Esophagus (tissue), 2 donors: ENCODE measurements around the gene TMEM259. TPM values are rescaled to one million over a fixed set of nuclear protein-coding genes. Genes with fewer than 3 reads are reported as not detected.

Experiments
- H3K27ac ChIP-seq, 2 donors: one replicate each; pipeline ENCODE4 v1.5.1; 2013; ENCODE audit warnings: low read depth in 2 of 2, mild to moderate bottlenecking in 2 of 2, inconsistent platforms in 1 of 2, low read length in 1 of 2, moderate library complexity in 1 of 2
- H3K27me3 ChIP-seq, 2 donors: one replicate each; pipeline ENCODE4 v1.6.1; 2013; ENCODE audit warnings: low read length in 2 of 2, control low read depth in 1 of 2, mild to moderate bottlenecking in 1 of 2; ENCODE audit not compliant: insufficient read depth in 2 of 2, control insufficient read depth in 1 of 2
- H3K36me3 ChIP-seq, 2 donors: one replicate each; pipeline ENCODE4 v1.6.1; 2013; ENCODE audit warnings: low read length in 1 of 2; ENCODE audit not compliant: control insufficient read depth in 2 of 2, insufficient read depth in 2 of 2
- H3K4me1 ChIP-seq, 2 donors: one replicate each; pipeline ENCODE4 v1.6.1; 2013; ENCODE audit warnings: low read length in 1 of 2; ENCODE audit not compliant: control insufficient read depth in 2 of 2, insufficient read depth in 2 of 2
- H3K4me3 ChIP-seq, 2 donors: one replicate each; pipeline ENCODE4 v1.5.1; 2013; ENCODE audit warnings: low read length in 2 of 2, mild to moderate bottlenecking in 2 of 2, low read depth in 1 of 2, moderate library complexity in 1 of 2
- H3K9me3 ChIP-seq, 2 donors: one replicate each; pipeline ENCODE4 v1.6.1; 2013; ENCODE audit warnings: mild to moderate bottlenecking in 2 of 2, low read depth in 1 of 2, low read length in 1 of 2, moderate library complexity in 1 of 2; ENCODE audit not compliant: control insufficient read depth in 2 of 2, insufficient read depth in 1 of 2
- WGBS, 2 donors: extraction: QIAGEN DNeasy Blood & Tissue Kit; methylation state at CpG; one replicate each; pipeline ENCODE4 v1.1.7; 2013; 5-methylcytosine and 5-hydroxymethylcytosine counted together
- polyA plus RNA-seq, 2 donors: library from polyadenylated mRNA; stranded (reverse); fragments of 200-250 nt; gene quantifications; one replicate each; pipeline ENCODE4 v1.2.3, GENCODE V29; 2013
- donor health status: healthy with polysubstance abuse.
- donor health status: Bipolar disorder and iron deficiency.

The TMEM259 gene
- polyA plus RNA-seq, 2 donors: 142 to 238 TPM

DNA sequence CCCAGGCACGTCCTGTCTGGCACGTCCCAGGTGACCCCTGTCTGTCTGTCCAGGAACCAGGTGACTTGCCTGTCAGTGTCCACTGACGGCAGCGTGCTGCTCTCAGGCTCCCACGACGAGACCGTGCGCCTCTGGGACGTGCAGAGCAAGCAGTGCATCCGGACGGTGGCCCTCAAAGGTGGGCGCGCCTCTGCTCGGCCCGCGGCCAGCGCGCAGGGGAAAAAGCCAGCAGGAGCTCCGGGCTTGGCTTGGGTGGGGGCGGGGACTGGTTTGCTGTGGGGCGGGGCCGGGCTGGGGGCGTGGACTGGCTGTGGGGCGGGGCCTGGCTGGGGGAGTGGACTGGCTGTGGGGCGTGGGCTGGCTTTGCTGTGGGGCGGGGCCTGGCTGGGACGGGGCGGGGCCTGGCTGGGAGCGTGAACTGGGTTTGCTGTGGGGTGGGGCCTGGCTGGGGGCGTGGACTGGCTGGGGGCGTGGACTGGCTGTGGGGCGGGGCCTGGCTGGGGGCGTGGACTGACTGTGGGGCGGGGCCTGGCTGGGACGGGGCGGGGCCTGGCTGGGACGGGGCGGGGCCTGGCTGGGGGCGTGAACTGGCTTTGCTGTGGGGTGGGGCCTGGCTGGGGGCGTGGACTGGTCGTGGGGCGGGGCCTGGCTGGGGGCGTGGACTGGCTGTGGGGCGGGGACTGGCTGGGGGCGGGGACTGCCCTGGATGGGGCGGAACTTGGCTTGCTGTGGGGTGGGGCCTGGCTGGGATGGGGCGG, 29.6 kb downstream of the TMEM259 start:
- H3K36me3 ChIP-seq: peaks cover 2 to 45% of the 10 kb centered on the region in 2 donors

DNA sequence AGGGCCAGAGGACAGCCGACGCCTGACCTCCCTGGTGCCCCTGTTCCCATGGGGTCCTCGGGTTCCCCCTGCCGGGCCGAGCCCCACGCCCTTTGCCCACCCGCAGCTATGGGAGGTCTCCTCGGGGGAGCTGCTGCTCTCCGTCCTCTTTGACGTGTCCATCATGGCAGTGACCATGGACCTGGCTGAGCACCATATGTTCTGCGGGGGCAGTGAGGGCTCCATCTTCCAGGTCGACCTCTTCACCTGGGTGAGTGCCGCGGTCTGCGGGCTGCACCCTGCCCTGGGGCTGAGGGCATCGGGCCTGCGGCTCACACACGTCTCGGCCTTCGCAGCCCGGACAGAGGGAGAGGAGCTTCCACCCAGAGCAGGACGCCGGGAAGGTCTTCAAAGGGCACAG, 30.2 kb downstream of the TMEM259 start:
- 89 to 91% methylated on average over 23 of the region's 23 CpGs for WGBS, 2 donors
- no peaks in the 10 kb centered on the region for H3K9me3 ChIP-seq
- H3K4me1 ChIP-seq: peaks cover 0 to under 1% of the 10 kb centered on the region in 2 donors
- no peak overlapping the region for H3K27ac ChIP-seq
- no peak overlapping the region for H3K4me3 ChIP-seq
- peaks cover 2 to 51% of the 10 kb centered on the region in 2 donors for H3K36me3 ChIP-seq
- H3K27me3 ChIP-seq: peaks cover 0 to 3% of the 10 kb centered on the region in 2 donors

More for the DNA sequence above, 29.6 kb downstream of the TMEM259 start:
- H3K27ac ChIP-seq: no peak overlapping the region
- H3K4me3 ChIP-seq: no peak overlapping the region
- H3K4me1 ChIP-seq: peaks cover 0 to 7% of the 10 kb centered on the region in 2 donors
- 80 to 84% methylated on average over 30 to 43 of the region's 47 CpGs for WGBS, 2 donors
- peaks cover 0 to 8% of the 10 kb centered on the region in 2 donors for H3K27me3 ChIP-seq
- peaks cover 0 to 4% of the 10 kb centered on the region in 2 donors for H3K9me3 ChIP-seq

GRCh38 chr19:990119-990571, 30.8 kb downstream of the TMEM259 start:
- H3K27ac ChIP-seq: no peak overlapping the region
- H3K9me3 ChIP-seq: no peaks in the 10 kb centered on the region
- peaks cover 2 to 53% of the 10 kb centered on the region in 2 donors for H3K36me3 ChIP-seq
- WGBS, 2 donors: 72 to 73% methylated on average over 24 to 27 of the region's 27 CpGs
- no peaks in the 10 kb centered on the region for H3K27me3 ChIP-seq
- no peak overlapping the region for H3K4me3 ChIP-seq
- H3K4me1 ChIP-seq: peaks cover 0 to 2% of the 10 kb centered on the region in 2 donors

- Histone ChIP-seq H3K27ac (no peak overlapping the region), H3K27me3 (no peaks in the 10 kb centered on the region), H3K9me3 (no peaks in the 10 kb centered on the region), H3K4me1 (peaks cover 0 to 2% of the 10 kb centered on the region in 2 donors), H3K36me3 (peaks cover 2 to 51% of the 10 kb centered on the region in 2 donors), H3K4me3 (no peak overlapping the region)
- 89% methylated on average over 25 of the region's 25 CpGs for WGBS, 2 donors
Observed at GRCh38 chr19:989381-990081, 31.4 kb downstream of the TMEM259 start.

- Histone ChIP-seq H3K9me3 (no peaks in the 10 kb centered on the region), H3K4me3 (no peak overlapping the region), H3K27ac (no peak overlapping the region), H3K27me3 (no peaks in the 10 kb centered on the region), H3K36me3 (peaks cover 2 to 48% of the 10 kb centered on the region in 2 donors), H3K4me1 (peaks cover 0 to 2% of the 10 kb centered on the region in 2 donors)
- 88% methylated on average over 15 of the region's 15 CpGs for WGBS, 2 donors
Observed at GRCh38 chr19:988510-988909, 32.4 kb downstream of the TMEM259 start.

DNA sequence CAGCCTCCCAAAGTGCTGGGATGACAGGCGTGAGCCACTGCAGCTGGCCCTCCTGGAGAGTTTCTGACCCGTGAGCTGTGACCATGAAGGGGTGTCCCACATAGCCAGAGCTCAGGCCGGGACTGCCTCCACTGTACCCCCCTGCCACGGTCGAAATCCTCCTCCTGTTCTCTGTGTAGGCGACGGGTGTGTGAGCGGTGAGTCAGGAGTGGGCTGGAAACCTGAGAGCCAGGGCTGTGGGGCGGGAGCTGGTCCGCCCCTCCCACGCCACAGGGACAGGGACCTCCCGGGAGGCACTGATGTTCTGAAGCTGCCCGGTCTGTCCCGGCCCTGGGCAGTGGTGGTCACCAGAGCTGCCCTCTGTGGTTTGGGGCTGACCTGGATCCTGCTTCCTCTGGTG, 32.8 kb downstream of the TMEM259 start:
- Histone ChIP-seq H3K4me1 (peaks cover 0 to 2% of the 10 kb centered on the region in 2 donors), H3K9me3 (no peaks in the 10 kb centered on the region), H3K4me3 (no peak overlapping the region), H3K27me3 (no peaks in the 10 kb centered on the region), H3K27ac (no peak overlapping the region), H3K36me3 (peaks cover 2 to 48% of the 10 kb centered on the region in 2 donors)
- WGBS, 2 donors: 79 to 81% methylated on average over 14 of the region's 14 CpGs

DNA sequence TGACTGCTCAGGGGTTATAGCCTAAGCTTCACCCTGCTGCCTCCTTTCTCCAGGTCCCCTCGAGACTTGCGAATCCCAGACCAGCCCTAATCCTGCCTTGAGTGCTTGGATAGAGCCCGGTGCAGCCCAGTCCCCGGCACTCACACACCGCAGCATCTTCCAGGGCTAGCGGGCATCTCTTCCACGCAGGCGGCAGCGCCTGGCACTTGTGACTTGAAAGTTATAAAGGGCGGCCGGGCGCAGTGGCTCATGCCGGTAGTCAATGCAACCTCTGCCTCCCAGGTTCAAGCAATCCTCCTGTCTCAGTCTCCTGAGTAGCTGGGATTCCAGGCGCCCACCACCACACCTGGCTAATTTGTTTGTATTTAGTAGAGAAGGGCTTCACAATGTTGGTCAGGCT, 34.8 kb downstream of the TMEM259 start:
- peaks cover 2 to 38% of the 10 kb centered on the region in 2 donors for H3K36me3 ChIP-seq

GRCh38 chr19:984165-984967, 36.6 kb downstream of the TMEM259 start, which contains the start of gene WDR18:
Gene WDR18, plus strand, starts transcription at chr19:984345. Its CDS starts 9 bp downstream, at chr19:984354.
- Histone ChIP-seq H3K36me3 (peaks cover 2 to 22% of the 10 kb centered on the region in 2 donors), H3K27ac (peak within 1 kb of the TSS; percentile 80 to 89), H3K27me3 (no peaks in the 10 kb centered on the region), H3K4me3 (peak within 1 kb of the TSS; percentile 91 to 94), H3K4me1 (peaks cover 2% of the 10 kb centered on the region in 2 donors), H3K9me3 (no peaks in the 10 kb centered on the region)
- 0 to 1% methylated on average over 78 of the region's 78 CpGs for WGBS, 2 donors

More for the DNA sequence above, 34.8 kb downstream of the TMEM259 start:
- no peak overlapping the region for H3K4me3 ChIP-seq
- no peak overlapping the region for H3K27ac ChIP-seq
- peaks cover 2% of the 10 kb centered on the region in 2 donors for H3K4me1 ChIP-seq
- H3K9me3 ChIP-seq: no peaks in the 10 kb centered on the region
- H3K27me3 ChIP-seq: no peaks in the 10 kb centered on the region
- WGBS, 2 donors: 90% methylated on average over 14 of the region's 14 CpGs

- Histone ChIP-seq H3K4me3 (peak overlapping the region in 1 of 2 donors; percentile 33), H3K27me3 (no peaks in the 10 kb centered on the region), H3K4me1 (peaks cover 2% of the 10 kb centered on the region in 2 donors), H3K36me3 (peaks cover 0 to 14% of the 10 kb centered on the region in 2 donors), H3K27ac (no peak overlapping the region), H3K9me3 (no peaks in the 10 kb centered on the region)
- 1 to 2% methylated on average over 37 to 46 of the region's 46 CpGs for WGBS, 2 donors
Observed at GRCh38 chr19:982567-983170, 38.3 kb downstream of the TMEM259 start.
